Measurements from ENCODE around the gene TAMALIN.

Gene TAMALIN

GRCh38 chr12:52037248-52037861 is 30.6 kb downstream of the TAMALIN start:
- no peak for DNase-seq

- DNase-seq = no peak
These were observed 31.7 kb downstream of the TAMALIN start for GRCh38 chr12:52038447-52038846.

- DNase-seq = no peak
These were observed 34.3 kb downstream of the TAMALIN start for GRCh38 chr12:52041035-52041434.

GRCh38 chr12:52041695-52042123 is 35.0 kb downstream of the TAMALIN start:
- DNase-seq = peak in 1 of 4 experiments; percentile 21

GRCh38 chr12:52042706-52043385 is 36.1 kb downstream of the TAMALIN start:
- no peak for DNase-seq

GRCh38 chr12:52043386-52044212 is 36.9 kb downstream of the TAMALIN start:
- no peak for DNase-seq

GRCh38 chr12:52044292-52044983 is 37.7 kb downstream of the TAMALIN start:
- no peak for DNase-seq

GRCh38 chr12:52045794-52046199 is 39.1 kb downstream of the TAMALIN start:
- DNase-seq = no peak

- DNase-seq = no peak
These were observed 40.1 kb downstream of the TAMALIN start for GRCh38 chr12:52046859-52047258.

GRCh38 chr12:52049286-52049685 is 42.5 kb downstream of the TAMALIN start:
- no peak for DNase-seq

GRCh38 chr12:52049688-52050087 is 42.9 kb downstream of the TAMALIN start:
- DNase-seq = no peak

- DNase-seq = no peak
These were observed 43.5 kb downstream of the TAMALIN start for GRCh38 chr12:52050116-52050757.

- DNase-seq = peak; percentile 98 to 99 (median 98)
These were observed 44.2 kb downstream of the TAMALIN start, which contains the start of gene NR4A1 for GRCh38 chr12:52050758-52051541. NR4A1 (plus strand) TSS chr12:52051442; CDS start chr12:52054329, 2,887 bp downstream.

- no peak for DNase-seq
These were observed 45.9 kb downstream of the TAMALIN start for GRCh38 chr12:52052468-52053186.

- no peak for DNase-seq
These were observed 46.9 kb downstream of the TAMALIN start for GRCh38 chr12:52053536-52054209.

- no peak for DNase-seq
These were observed 47.6 kb downstream of the TAMALIN start for GRCh38 chr12:52054231-52054832.

- no peak for DNase-seq
These were observed 48.3 kb downstream of the TAMALIN start for GRCh38 chr12:52054833-52055730.

Measured in activated CD4-positive, CD25-positive, alpha-beta regulatory T cell (primary cell).